Cardiac fibroblast (primary cell): Measurements from ENCODE around the gene UCK1.

Experiments
- DNase-seq, 2 donors: peaks; one replicate each; pipeline versions ENCODE4 v3.0.0 to v3.0.0-alpha.2; 2010; ENCODE audit warnings: low read depth in 2 of 2
- H3K4me3 ChIP-seq, 2 donors: replicated peaks in 1 of 2; 1 replicate in 1 of 2; 2 replicates in 1 of 2; pipeline ENCODE4 v1.5.1; 2011; ENCODE audit warnings: low read depth in 2 of 2, low read length in 2 of 2, mild to moderate bottlenecking in 2 of 2, moderate library complexity in 1 of 2
- TF ChIP-seq, protein P1 (sequence below): IDR thresholded peaks from one replicate; pipeline ENCODE4 v1.5.1; 2011; ENCODE audit warnings: low read depth, mild to moderate bottlenecking, low read length, inconsistent platforms

UCK1 gene

DNA sequence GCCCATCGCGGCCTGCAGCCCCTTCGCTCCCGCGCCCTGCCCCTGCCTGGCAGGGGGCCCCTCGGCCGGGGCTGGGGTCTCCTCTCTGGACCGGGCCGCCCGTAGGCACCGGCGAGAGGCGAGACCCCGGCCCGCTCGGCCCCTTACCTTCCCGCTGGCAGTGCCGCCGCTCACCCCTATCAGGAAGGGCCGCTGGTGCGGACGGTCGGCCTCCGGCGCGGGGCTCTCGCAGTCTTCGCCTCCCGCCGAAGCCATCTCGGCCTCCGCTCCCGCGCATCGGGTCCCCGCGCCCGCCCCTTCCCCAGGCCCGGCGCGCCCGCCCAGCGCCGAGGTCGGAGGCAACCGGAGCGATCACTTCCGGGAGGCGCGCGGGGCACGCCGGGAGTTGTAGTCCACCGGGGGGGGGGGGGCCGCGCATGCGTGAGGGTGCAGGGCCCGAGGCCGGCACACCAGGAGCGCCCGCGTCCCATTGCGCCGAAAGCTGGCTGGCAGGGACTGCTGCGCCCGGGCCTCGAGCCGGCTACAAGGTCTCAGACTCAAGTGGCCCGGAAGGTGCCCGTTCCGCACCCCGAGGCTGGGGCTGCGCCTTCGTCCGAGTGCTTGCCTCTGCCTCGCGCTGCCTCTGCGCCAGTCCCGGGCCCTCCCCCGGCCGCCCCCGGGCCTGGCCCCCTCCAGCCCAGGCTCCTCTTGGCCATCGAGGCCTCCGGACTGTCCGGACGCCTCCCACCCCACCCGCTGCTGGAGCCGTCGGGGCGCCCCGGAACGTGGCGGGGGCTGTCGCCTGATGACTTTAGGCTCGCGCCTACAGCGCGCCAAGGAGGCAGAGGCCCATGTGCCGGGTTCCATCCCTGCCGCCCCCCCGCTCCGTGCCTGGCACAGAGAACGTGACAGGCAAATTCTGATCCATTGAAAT lies at the start of gene UCK1:
TSS of gene UCK1 (minus strand) at position 344 of the 913 bp plus-strand sequence. CDS start at position 255, 89 bp downstream.
- peak; percentile 79 to 87 for DNase-seq
- H3K4me3 ChIP-seq, result peak within 1 kb of the TSS; percentile 73 to 87
- TF ChIP-seq, protein P1, sequence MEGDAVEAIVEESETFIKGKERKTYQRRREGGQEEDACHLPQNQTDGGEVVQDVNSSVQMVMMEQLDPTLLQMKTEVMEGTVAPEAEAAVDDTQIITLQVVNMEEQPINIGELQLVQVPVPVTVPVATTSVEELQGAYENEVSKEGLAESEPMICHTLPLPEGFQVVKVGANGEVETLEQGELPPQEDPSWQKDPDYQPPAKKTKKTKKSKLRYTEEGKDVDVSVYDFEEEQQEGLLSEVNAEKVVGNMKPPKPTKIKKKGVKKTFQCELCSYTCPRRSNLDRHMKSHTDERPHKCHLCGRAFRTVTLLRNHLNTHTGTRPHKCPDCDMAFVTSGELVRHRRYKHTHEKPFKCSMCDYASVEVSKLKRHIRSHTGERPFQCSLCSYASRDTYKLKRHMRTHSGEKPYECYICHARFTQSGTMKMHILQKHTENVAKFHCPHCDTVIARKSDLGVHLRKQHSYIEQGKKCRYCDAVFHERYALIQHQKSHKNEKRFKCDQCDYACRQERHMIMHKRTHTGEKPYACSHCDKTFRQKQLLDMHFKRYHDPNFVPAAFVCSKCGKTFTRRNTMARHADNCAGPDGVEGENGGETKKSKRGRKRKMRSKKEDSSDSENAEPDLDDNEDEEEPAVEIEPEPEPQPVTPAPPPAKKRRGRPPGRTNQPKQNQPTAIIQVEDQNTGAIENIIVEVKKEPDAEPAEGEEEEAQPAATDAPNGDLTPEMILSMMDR, result no peak

DNA sequence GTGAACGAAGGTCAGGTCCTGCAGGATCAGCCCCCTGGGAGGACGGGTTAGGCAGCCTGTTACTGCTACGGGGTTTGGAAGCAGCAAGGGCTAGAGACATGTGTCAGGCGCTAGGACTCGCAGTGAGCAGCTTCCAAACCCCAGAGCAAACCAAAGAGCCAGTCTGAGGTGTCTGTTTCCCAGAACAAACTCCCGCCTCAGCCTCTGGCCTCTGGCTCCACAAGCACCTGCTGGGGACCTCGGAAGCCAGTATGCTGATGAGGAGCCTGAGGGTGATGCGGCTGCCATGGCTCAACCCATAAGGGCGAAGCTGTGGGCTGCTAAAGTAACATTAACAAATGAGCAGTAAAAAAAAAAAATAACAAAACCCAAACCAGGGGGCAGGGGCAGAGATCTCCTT lies 49.3 kb upstream of the UCK1 start:
- no peak for DNase-seq
- TF ChIP-seq, protein P1, result no peak
- H3K4me3 ChIP-seq, result no peak overlapping the region

- TF ChIP-seq, protein P1, result no peak
- no peak for DNase-seq
- H3K4me3 ChIP-seq, result no peak overlapping the region
These were observed 48.7 kb upstream of the UCK1 start for GRCh38 chr9:131579789-131580211.

DNA sequence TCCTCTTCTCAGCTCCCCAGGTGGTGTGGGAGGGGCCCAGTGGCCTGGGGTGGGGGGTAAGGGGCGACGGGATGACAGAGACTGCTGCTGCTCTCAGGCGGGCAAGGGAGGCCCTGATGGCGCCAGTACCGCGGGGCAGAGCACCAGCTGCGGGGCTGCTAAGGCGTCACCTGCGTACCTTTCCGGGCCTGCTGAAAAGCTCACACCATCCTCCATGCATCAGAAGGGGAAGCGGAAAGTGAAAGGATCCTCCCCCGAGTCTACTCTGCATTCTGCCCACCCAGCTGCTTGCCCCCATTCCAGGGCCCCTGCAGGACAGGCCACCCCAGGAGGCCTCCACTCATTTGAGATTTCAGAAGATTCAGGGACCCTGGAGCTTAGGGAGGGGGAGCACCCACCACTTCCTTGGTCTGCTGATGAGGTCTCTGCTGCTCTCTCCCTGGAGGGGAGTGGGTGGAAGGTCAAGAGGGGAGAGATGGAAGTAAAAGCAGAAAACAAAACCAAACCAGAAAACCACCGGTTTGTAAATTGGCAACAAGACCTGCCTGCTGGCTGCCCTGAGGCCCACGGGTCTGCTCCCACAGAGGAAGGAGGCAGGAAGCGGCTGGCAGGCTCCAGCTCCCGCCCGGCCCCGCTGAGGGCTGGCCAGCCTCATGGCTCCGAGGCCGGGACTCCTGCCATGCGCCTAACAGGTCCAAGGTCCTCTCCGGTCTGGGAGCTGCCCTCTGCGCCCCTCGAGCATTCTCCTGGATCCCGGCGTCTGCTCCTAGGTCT lies 47.9 kb upstream of the UCK1 start:
- DNase-seq, result no peak
- H3K4me3 ChIP-seq, result no peak overlapping the region
- TF ChIP-seq, protein P1, result no peak

GRCh38 chr9:131578021-131578420 lies 47.0 kb upstream of the UCK1 start:
- DNase-seq, result no peak
- TF ChIP-seq, protein P1, result no peak
- no peak overlapping the region for H3K4me3 ChIP-seq

- TF ChIP-seq, protein P1, result no peak
- no peak for DNase-seq
- no peak overlapping the region for H3K4me3 ChIP-seq
These were observed 46.2 kb upstream of the UCK1 start for GRCh38 chr9:131577005-131578000.
